HCT116 (cell line): ENCODE data around the gene RCBTB2. TPM values are rescaled to one million over a fixed set of nuclear protein-coding genes. Genes with fewer than 3 reads are reported as not detected.

Experiments used
- ATAC-seq: fragments of 200-7000 bp; cut with Tn5 transposase; 2 replicates; pipeline ENCODE4 v1.9.1; 2020; ENCODE audit warnings: mild to moderate bottlenecking, moderate library complexity
- BruUV-seq: library from RNA; stranded (reverse); fragments of 400-500 nt; replicated peaks from 2 replicates; lab custom pipeline; 2021; lab: Mats Ljungman, UMichigan
- CTCF ChIA-PET: fragments of 300-600 bp; sonication (Branson Sonifier 250); formaldehyde crosslinking; loops from one replicate; lab custom pipeline; 2021; ENCODE audit warnings: antibody characterized with exemption; lab: Charles Lee
- POLR2A ChIA-PET: fragments of 300-600, 350-600 bp; sonication (Branson Sonifier 250); formaldehyde crosslinking; loops from one replicate; lab custom pipeline; 2021; ENCODE audit warnings: antibody characterized with exemption; lab: Charles Lee
- RAD21 ChIA-PET, 2 experiments: fragments of 300-600 bp; sonication (Branson Sonifier 250); formaldehyde crosslinking; loops; one replicate each; lab custom pipeline; 2023; ENCODE audit warnings: low total read pairs in 2 of 2; ENCODE audit not compliant: uncharacterized antibody in 2 of 2, unreplicated experiment in 2 of 2, low non-redundant PET in 1 of 2; lab: Charles Lee
- DNase-seq: peaks from one replicate; pipeline ENCODE4 v3.0.0-alpha.2; 2010; ENCODE audit warnings: low read depth, low spot score
- H2AFZ ChIP-seq: fragments of 200-600 bp; shearing (Covaris generic), sonication (generic); 2 replicates; pipeline ENCODE4 v1.6.1; 2017; ENCODE audit warnings: low read depth, mixed run types, mixed read lengths, antibody characterized with exemption, low read length; ENCODE audit not compliant: poor library complexity, severe bottlenecking
- H3K27ac ChIP-seq: 2 replicates; pipeline ENCODE4 v1.5.1; 2012; ENCODE audit warnings: low read depth, low read length
- H3K27me3 ChIP-seq: fragments of 200-600 bp; sonication (generic); 2 replicates; pipeline ENCODE4 v1.6.1; 2016; ENCODE audit warnings: mixed run types, low read length, mixed read lengths; ENCODE audit not compliant: insufficient read depth
- H3K36me3 ChIP-seq, 2 experiments: fragments of 200-500 bp in 1 of 2; fragments of 200-600 bp in 1 of 2; sonication (Bioruptor generic) in 1 of 2; sonication (generic) in 1 of 2; 2 replicates each; pipeline versions ENCODE4 v1.5.1 to v1.6.1; 2014 to 2016; ENCODE audit warnings: low read length in 2 of 2, inconsistent platforms in 1 of 2, mixed read lengths in 1 of 2, mixed run types in 1 of 2; ENCODE audit not compliant: insufficient read depth in 2 of 2, control insufficient read depth in 1 of 2
- H3K4me1 ChIP-seq, 2 experiments: fragments of 200-600 bp in 1 of 2; sonication (generic) in 1 of 2; 2 replicates each; pipeline versions ENCODE4 v1.5.1 to v1.6.1; 2012 to 2017; ENCODE audit warnings: low read length in 2 of 2, inconsistent platforms in 1 of 2, mild to moderate bottlenecking in 1 of 2, mixed read lengths in 1 of 2, mixed run types in 1 of 2, moderate library complexity in 1 of 2; ENCODE audit not compliant: insufficient read depth in 2 of 2, control insufficient read depth in 1 of 2
- H3K4me2 ChIP-seq: fragments of 200-600 bp; sonication (generic); 2 replicates; pipeline ENCODE4 v1.6.1; 2017; ENCODE audit warnings: mixed run types, low read length, mixed read lengths
- H3K4me3 ChIP-seq, 2 experiments: fragments of 200-600 bp in 1 of 2; sonication (generic) in 1 of 2; replicated peaks in 1 of 2; 2 replicates each; pipeline ENCODE4 v1.5.1; 2011 to 2016; ENCODE audit warnings: low read length in 2 of 2, control low read depth in 1 of 2, low read depth in 1 of 2, mild to moderate bottlenecking in 1 of 2, mixed read lengths in 1 of 2, mixed run types in 1 of 2
- H3K79me2 ChIP-seq: fragments of 200-600 bp; sonication (generic); 2 replicates; pipeline ENCODE4 v1.6.1; 2017; ENCODE audit warnings: mild to moderate bottlenecking, mixed run types, low read length, moderate library complexity, mixed read lengths; ENCODE audit not compliant: insufficient read depth
- H3K9ac ChIP-seq: fragments of 200-600 bp; sonication (generic); 2 replicates; pipeline ENCODE4 v1.6.1; 2016; ENCODE audit warnings: low read length, mixed read lengths
- H3K9me2 ChIP-seq: fragments of 200-600 bp; sonication (generic), shearing (Covaris generic); 2 replicates; pipeline ENCODE4 v1.6.1; 2017; ENCODE audit warnings: mixed run types, mild to moderate bottlenecking, moderate library complexity; ENCODE audit not compliant: insufficient read depth
- H3K9me3 ChIP-seq, 2 experiments: fragments of 200-500 bp in 1 of 2; fragments of 200-600 bp in 1 of 2; sonication (Bioruptor generic) in 1 of 2; sonication (generic) in 1 of 2; 2 replicates each; pipeline ENCODE4 v1.6.1; 2014 to 2017; ENCODE audit warnings: low read length in 2 of 2, mixed read lengths in 2 of 2, inconsistent platforms in 1 of 2, low read depth in 1 of 2, mild to moderate bottlenecking in 1 of 2, mixed run types in 1 of 2, moderate library complexity in 1 of 2; ENCODE audit not compliant: control insufficient read depth in 1 of 2, insufficient read depth in 1 of 2
- H4K20me1 ChIP-seq: fragments of 200-600 bp; sonication (generic), shearing (Covaris generic); 2 replicates; pipeline ENCODE4 v1.6.1; 2017; ENCODE audit warnings: mixed run types, mild to moderate bottlenecking, moderate library complexity; ENCODE audit not compliant: insufficient read depth
- CBX3 ChIP-seq: IDR thresholded peaks from 2 replicates; pipeline ENCODE4 v1.6.1; 2012; ENCODE audit warnings: low read depth
- CEBPB ChIP-seq: IDR thresholded peaks from 2 replicates; pipeline ENCODE4 v1.6.1; 2012; ENCODE audit warnings: low read depth
- CTCF ChIP-seq, 3 experiments: fragments of 200-600 bp in 1 of 3; sonication (generic) in 1 of 3; IDR thresholded peaks in 2 of 3; conservative IDR thresholded peaks in 1 of 3; 2 replicates each; pipeline ENCODE4 v1.5.1; 2012 to 2017; ENCODE audit warnings: low read depth in 2 of 3, low read length in 2 of 3, antibody characterized with exemption in 1 of 3, borderline replicate concordance in 1 of 3, control low read depth in 1 of 3, mild to moderate bottlenecking in 1 of 3, mixed read lengths in 1 of 3, mixed run types in 1 of 3, moderate library complexity in 1 of 3; ENCODE audit not compliant: insufficient read depth in 1 of 3
- EGR1 ChIP-seq: IDR thresholded peaks from 2 replicates; pipeline ENCODE4 v1.6.1; 2012; ENCODE audit warnings: low read depth
- EZH2 ChIP-seq: fragments of 200-600 bp; sonication (generic); IDR thresholded peaks from 2 replicates; pipeline ENCODE4 v1.6.1; 2017; ENCODE audit warnings: antibody characterized with exemption, mixed run types
- EZH2phosphoT487 ChIP-seq: fragments of 200-600 bp; IDR thresholded peaks from 2 replicates; pipeline ENCODE4 v1.6.1; 2018; ENCODE audit warnings: antibody characterized with exemption, borderline replicate concordance
- FOSL1 ChIP-seq: IDR thresholded peaks from 2 replicates; pipeline ENCODE4 v1.6.1; 2012; ENCODE audit warnings: low read depth
- REST ChIP-seq: IDR thresholded peaks from 2 replicates; pipeline ENCODE4 v1.6.1; 2012; ENCODE audit warnings: low read depth
- SIN3A ChIP-seq: IDR thresholded peaks from 2 replicates; pipeline ENCODE4 v1.6.1; 2012; ENCODE audit warnings: low read depth
- SP1 ChIP-seq: IDR thresholded peaks from 2 replicates; pipeline ENCODE4 v1.6.1; 2012; ENCODE audit warnings: low read depth
- SRF ChIP-seq: IDR thresholded peaks from 2 replicates; pipeline ENCODE4 v1.6.1; 2012; ENCODE audit warnings: low read depth
- TCF7L2 ChIP-seq: IDR thresholded peaks from 2 replicates; pipeline ENCODE4 v1.7.0; 2011; ENCODE audit warnings: borderline replicate concordance, inconsistent platforms; ENCODE audit not compliant: insufficient read depth, insufficient read length; ENCODE audit errors: extremely low read depth
- intact Hi-C: fragments of 100-400 bp; cut with micrococcal nuclease; formaldehyde crosslinking; loops from 2 replicates; pipeline ENCODE4 v1.10.0; 2022
- total RNA-seq: library from RNA; stranded (reverse); gene quantifications from one replicate; pipeline ENCODE4 v1.2.1, GENCODE V29; 2021; ENCODE audit not compliant: unreplicated experiment
- TF ChIP-seq, protein P1 (sequence below): IDR thresholded peaks from 2 replicates; pipeline ENCODE4 v1.6.1; 2012

The RCBTB2 gene
- total RNA-seq, 1 experiment from 2014 or later = 1.3 TPM

DNA sequence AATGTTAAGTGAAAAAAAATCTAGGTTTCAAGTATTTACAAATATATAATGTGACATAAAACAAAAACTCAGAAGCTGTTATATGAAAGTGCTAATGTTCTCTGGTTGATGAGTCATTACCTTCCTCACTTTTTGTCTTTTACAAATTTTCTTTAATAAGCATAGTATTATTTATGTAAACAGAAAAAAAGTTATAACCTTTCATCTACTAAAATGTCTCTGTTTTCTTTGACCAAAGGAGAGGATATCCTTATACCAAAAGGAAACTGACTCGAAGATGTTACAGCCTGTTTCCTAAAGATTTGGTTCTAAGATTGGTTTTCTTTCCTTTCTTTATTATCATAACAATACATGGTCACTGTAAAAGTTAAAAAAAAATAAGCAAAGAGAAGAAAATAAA, 38.0 kb downstream of the RCBTB2 start:
- no peaks in the 10 kb centered on the region for H3K27me3 ChIP-seq
- no peaks in the 10 kb centered on the region for H3K79me2 ChIP-seq
- BruUV-seq = no TSS peak
- H3K9me2 ChIP-seq = no peaks in the 10 kb centered on the region
- DNase-seq (no peak), ATAC-seq (no peak)
- H3K4me1 ChIP-seq = no peaks in the 10 kb centered on the region
- H3K9me3 ChIP-seq = no peaks in the 10 kb centered on the region
- H3K9ac ChIP-seq = no peak overlapping the region
- no peaks in the 10 kb centered on the region for H4K20me1 ChIP-seq
- no peaks in the 10 kb centered on the region for H3K36me3 ChIP-seq
- intact Hi-C loops = no loop called here
- POLR2A ChIA-PET = no interaction called here
- H3K4me3 ChIP-seq = no peak overlapping the region
- no peak overlapping the region for H3K27ac ChIP-seq
- TF ChIP-seq SIN3A (no peak), SP1 (no peak), EZH2 (no peak), EZH2phosphoT487 (no peak), CTCF (IDR thresholded peaks at IDR 0.05 in 2 of 3, conservative IDR thresholded peaks at IDR 0.05 in 1 of 3; ENCODE audit: borderline replicate concordance in 1 of 3, insufficient read depth in 1 of 3, low read depth in 2 of 3, low read length in 2 of 3) (no peak), REST (no peak), CBX3 (no peak), FOSL1 (no peak), SRF (no peak), EGR1 (no peak), TCF7L2 (no peak), CEBPB (no peak)
- TF ChIP-seq, protein P1, sequence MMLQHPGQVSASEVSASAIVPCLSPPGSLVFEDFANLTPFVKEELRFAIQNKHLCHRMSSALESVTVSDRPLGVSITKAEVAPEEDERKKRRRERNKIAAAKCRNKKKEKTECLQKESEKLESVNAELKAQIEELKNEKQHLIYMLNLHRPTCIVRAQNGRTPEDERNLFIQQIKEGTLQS = no peak
- no peak overlapping the region for H2AFZ ChIP-seq
- no peak overlapping the region for H3K4me2 ChIP-seq
- RAD21 ChIA-PET = no interaction called here
- CTCF ChIA-PET = no interaction called here
